Ishikawa (cell line): ENCODE results near the gene SPRR2F.

Source experiments
- CEBPB ChIP-seq: IDR thresholded peaks from 2 replicates; pipeline ENCODE4 v1.6.1; 2012
- CREB1 ChIP-seq: IDR thresholded peaks from 2 replicates; pipeline ENCODE4 v1.6.1; 2012; ENCODE audit warnings: low read depth
- EGR1 ChIP-seq: IDR thresholded peaks from 2 replicates; pipeline ENCODE4 v1.6.1; 2012
- EP300 ChIP-seq: IDR thresholded peaks from 2 replicates; pipeline ENCODE4 v1.6.1; 2012; ENCODE audit warnings: borderline replicate concordance
- FOXM1 ChIP-seq: IDR thresholded peaks from 2 replicates; pipeline ENCODE4 v1.6.1; 2012; ENCODE audit warnings: low read depth, borderline replicate concordance
- NFIC ChIP-seq: IDR thresholded peaks from 2 replicates; pipeline ENCODE4 v1.6.1; 2012
- RAD21 ChIP-seq: IDR thresholded peaks from 2 replicates; pipeline ENCODE4 v1.6.1; 2012; ENCODE audit warnings: low read depth
- TAF1 ChIP-seq: IDR thresholded peaks from 2 replicates; pipeline ENCODE4 v1.6.1; 2012; ENCODE audit warnings: low read depth, mild to moderate bottlenecking
- TCF12 ChIP-seq: IDR thresholded peaks from 2 replicates; pipeline ENCODE4 v1.6.1; 2012; ENCODE audit warnings: low read depth
- TEAD4 ChIP-seq: IDR thresholded peaks from 2 replicates; pipeline ENCODE4 v1.6.1; 2012
- YY1 ChIP-seq: IDR thresholded peaks from 2 replicates; pipeline ENCODE4 v1.6.1; 2012; ENCODE audit warnings: low read depth
- ZBTB7A ChIP-seq: IDR thresholded peaks from 2 replicates; pipeline ENCODE4 v1.6.1; 2012; ENCODE audit warnings: low read depth
- TF ChIP-seq, protein P1 (sequence below): IDR thresholded peaks from 2 replicates; pipeline ENCODE4 v1.6.1; 2012; ENCODE audit warnings: low read depth, mild to moderate bottlenecking
- TF ChIP-seq, protein P2 (sequence below): IDR thresholded peaks from 2 replicates; pipeline ENCODE4 v1.6.1; 2012

DNA sequence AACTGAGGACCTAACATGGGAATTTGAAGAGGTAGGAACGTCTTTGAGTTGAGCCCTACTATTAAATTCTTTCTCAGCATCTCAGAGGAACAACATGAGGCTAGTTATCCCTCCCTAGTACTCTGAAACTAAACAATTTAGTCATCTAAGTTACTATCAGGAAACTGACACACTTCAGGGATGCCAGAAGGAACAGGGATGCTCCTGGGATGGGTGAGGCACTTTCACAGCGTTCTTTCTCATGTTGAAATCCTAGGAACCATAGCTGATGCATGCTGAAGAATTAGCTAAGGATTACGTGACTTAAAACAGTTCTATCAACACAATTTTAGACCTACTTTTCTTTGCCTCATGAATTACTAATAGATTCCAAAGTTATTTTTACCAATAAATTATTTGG, 39.2 kb upstream of the SPRR2F start:
- TF ChIP-seq, protein P1, sequence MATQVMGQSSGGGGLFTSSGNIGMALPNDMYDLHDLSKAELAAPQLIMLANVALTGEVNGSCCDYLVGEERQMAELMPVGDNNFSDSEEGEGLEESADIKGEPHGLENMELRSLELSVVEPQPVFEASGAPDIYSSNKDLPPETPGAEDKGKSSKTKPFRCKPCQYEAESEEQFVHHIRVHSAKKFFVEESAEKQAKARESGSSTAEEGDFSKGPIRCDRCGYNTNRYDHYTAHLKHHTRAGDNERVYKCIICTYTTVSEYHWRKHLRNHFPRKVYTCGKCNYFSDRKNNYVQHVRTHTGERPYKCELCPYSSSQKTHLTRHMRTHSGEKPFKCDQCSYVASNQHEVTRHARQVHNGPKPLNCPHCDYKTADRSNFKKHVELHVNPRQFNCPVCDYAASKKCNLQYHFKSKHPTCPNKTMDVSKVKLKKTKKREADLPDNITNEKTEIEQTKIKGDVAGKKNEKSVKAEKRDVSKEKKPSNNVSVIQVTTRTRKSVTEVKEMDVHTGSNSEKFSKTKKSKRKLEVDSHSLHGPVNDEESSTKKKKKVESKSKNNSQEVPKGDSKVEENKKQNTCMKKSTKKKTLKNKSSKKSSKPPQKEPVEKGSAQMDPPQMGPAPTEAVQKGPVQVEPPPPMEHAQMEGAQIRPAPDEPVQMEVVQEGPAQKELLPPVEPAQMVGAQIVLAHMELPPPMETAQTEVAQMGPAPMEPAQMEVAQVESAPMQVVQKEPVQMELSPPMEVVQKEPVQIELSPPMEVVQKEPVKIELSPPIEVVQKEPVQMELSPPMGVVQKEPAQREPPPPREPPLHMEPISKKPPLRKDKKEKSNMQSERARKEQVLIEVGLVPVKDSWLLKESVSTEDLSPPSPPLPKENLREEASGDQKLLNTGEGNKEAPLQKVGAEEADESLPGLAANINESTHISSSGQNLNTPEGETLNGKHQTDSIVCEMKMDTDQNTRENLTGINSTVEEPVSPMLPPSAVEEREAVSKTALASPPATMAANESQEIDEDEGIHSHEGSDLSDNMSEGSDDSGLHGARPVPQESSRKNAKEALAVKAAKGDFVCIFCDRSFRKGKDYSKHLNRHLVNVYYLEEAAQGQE, result no peak
- TF ChIP-seq NFIC (no peak), EP300 (no peak), TEAD4 (no peak), RAD21 (no peak), TCF12 (no peak), CEBPB (no peak), FOXM1 (no peak), CREB1 (no peak), TAF1 (no peak), YY1 (no peak), EGR1 (no peak), ZBTB7A (no peak)
- TF ChIP-seq, protein P2, sequence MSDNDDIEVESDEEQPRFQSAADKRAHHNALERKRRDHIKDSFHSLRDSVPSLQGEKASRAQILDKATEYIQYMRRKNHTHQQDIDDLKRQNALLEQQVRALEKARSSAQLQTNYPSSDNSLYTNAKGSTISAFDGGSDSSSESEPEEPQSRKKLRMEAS, result no peak
